B cell (primary cell): ENCODE measurements around the gene CMC1. TPM values are rescaled to one million over a fixed set of nuclear protein-coding genes. Genes with fewer than 3 reads are reported as not detected.

Experiments used
- ATAC-seq: fragments of 200-7000 bp; cut with Tn5 transposase; one replicate; pipeline ENCODE4 v1.10.0; 2021; ENCODE audit warnings: low read depth, mild to moderate bottlenecking, moderate number of reproducible peaks, moderate library complexity
- CTCF ChIA-PET: fragments of 350-600 bp; sonication (Branson Sonifier 250); formaldehyde crosslinking; loops from one replicate; lab custom pipeline; 2021; ENCODE audit warnings: antibody characterized with exemption, inconsistent platforms; lab: Charles Lee
- POLR2A ChIA-PET: fragments of 350-600 bp; sonication (Branson Sonifier 250); formaldehyde crosslinking; loops from one replicate; lab custom pipeline; 2021; ENCODE audit warnings: antibody characterized with exemption; lab: Charles Lee
- DNase-seq: peaks from one replicate; pipeline ENCODE4 v3.0.0; 2013
- H2AFZ ChIP-seq: 2 replicates; pipeline ENCODE4 v1.6.1; 2012; ENCODE audit warnings: mild to moderate bottlenecking, low read depth, low read length; ENCODE audit not compliant: insufficient read depth, poor library complexity, severe bottlenecking
- H3K27ac ChIP-seq, 2 donors: 1 replicate in 1 of 2; 2 replicates in 1 of 2; pipeline ENCODE4 v1.5.1; 2012 to 2013; ENCODE audit warnings: low read length in 2 of 2, mild to moderate bottlenecking in 2 of 2, moderate library complexity in 1 of 2
- H3K27me3 ChIP-seq, 4 experiments: fragments of 200-600 bp in 1 of 4; sonication (generic) in 1 of 4; replicated peaks in 1 of 4; 1 replicate in 2 of 4; 2 replicates in 2 of 4; pipeline versions ENCODE4 v1.6.1 to v1.7.0; 2013 to 2016; ENCODE audit warnings: low read length in 3 of 4, mild to moderate bottlenecking in 2 of 4, mixed read lengths in 1 of 4, moderate library complexity in 1 of 4; ENCODE audit not compliant: insufficient read depth in 4 of 4, control insufficient read depth in 3 of 4; ENCODE audit errors: control extremely low read depth in 1 of 4
- H3K36me3 ChIP-seq, 2 experiments: replicated peaks in 1 of 2; 1 replicate in 1 of 2; 2 replicates in 1 of 2; pipeline versions ENCODE4 v1.6.1 to v1.7.1; 2013; ENCODE audit warnings: low read length in 1 of 2; ENCODE audit not compliant: insufficient read depth in 2 of 2, control insufficient read depth in 1 of 2; ENCODE audit errors: control extremely low read depth in 1 of 2, extremely low read depth in 1 of 2
- H3K4me1 ChIP-seq, 2 donors: fragments of 200-600 bp in 1 of 2; sonication (generic) in 1 of 2; 1 replicate in 1 of 2; 2 replicates in 1 of 2; pipeline versions ENCODE4 v1.5.1 to v1.6.1; 2013 to 2017; ENCODE audit warnings: low read length in 2 of 2; ENCODE audit not compliant: control insufficient read depth in 2 of 2, insufficient read depth in 2 of 2
- H3K4me2 ChIP-seq: replicated peaks from 2 replicates; pipeline ENCODE3; 2012; ENCODE audit warnings: mild to moderate bottlenecking, low read depth, low read length; ENCODE audit not compliant: poor library complexity, severe bottlenecking
- H3K4me3 ChIP-seq, 5 experiments: fragments of 200-600 bp in 1 of 5; sonication (generic) in 1 of 5; 1 replicate in 3 of 5; 2 replicates in 2 of 5; pipeline versions ENCODE4 v1.5.1 to v1.7.0; 2011 to 2016; ENCODE audit warnings: low read length in 4 of 5, mild to moderate bottlenecking in 4 of 5, low read depth in 2 of 5, control low read depth in 1 of 5, moderate library complexity in 1 of 5; ENCODE audit not compliant: insufficient read depth in 1 of 5; ENCODE audit errors: control extremely low read depth in 1 of 5, extremely low read depth in 1 of 5
- H3K79me2 ChIP-seq: fragments of 200-600 bp; sonication (generic); one replicate; pipeline ENCODE4 v1.6.0; 2016; ENCODE audit warnings: low read length; ENCODE audit not compliant: control insufficient read depth, insufficient read depth
- H3K9ac ChIP-seq: fragments of 200-600 bp; sonication (generic); 2 replicates; pipeline ENCODE4 v1.6.1; 2017; ENCODE audit warnings: mild to moderate bottlenecking, low read length, moderate library complexity
- H3K9me3 ChIP-seq, 3 donors: one replicate each; pipeline versions ENCODE4 v1.6.1 to v1.7.1; 2013; ENCODE audit warnings: low read length in 2 of 3; ENCODE audit not compliant: control insufficient read depth in 2 of 3, insufficient read depth in 1 of 3; ENCODE audit errors: control extremely low read depth in 1 of 3
- H4K20me1 ChIP-seq: 2 replicates; pipeline ENCODE4 v1.6.0; 2012; ENCODE audit warnings: mild to moderate bottlenecking, low read length; ENCODE audit not compliant: insufficient read depth, control insufficient read depth, poor library complexity, severe bottlenecking
- H3K27ac Mint-ChIP-seq: one replicate; pipeline ENCODE4 v1.8.0; 2021; ENCODE audit warnings: mixed read lengths
- H3K27me3 Mint-ChIP-seq: one replicate; pipeline ENCODE4 v1.8.0; 2021; ENCODE audit warnings: mixed read lengths
- H3K4me1 Mint-ChIP-seq: one replicate; pipeline ENCODE4 v1.8.0; 2021; ENCODE audit warnings: mixed read lengths
- H3K4me3 Mint-ChIP-seq: one replicate; pipeline ENCODE4 v1.8.0; 2021; ENCODE audit warnings: mixed read lengths
- H3K9me3 Mint-ChIP-seq: one replicate; pipeline ENCODE4 v1.8.0; 2022; ENCODE audit warnings: mixed read lengths; ENCODE audit not compliant: insufficient read depth
- EZH2 ChIP-seq: IDR thresholded peaks from 2 replicates; pipeline ENCODE4 v1.6.1; 2012; ENCODE audit warnings: borderline replicate concordance, low read depth, mild to moderate bottlenecking, moderate library complexity, low read length; ENCODE audit not compliant: insufficient read depth, poor library complexity, severe bottlenecking
- WGBS: methylation state at CpG from one replicate; pipeline ENCODE4 v1.1.5; 2013; ENCODE audit warnings: missing lambda C conversion rate; ENCODE audit not compliant: insufficient coverage; 5-methylcytosine and 5-hydroxymethylcytosine counted together
- intact Hi-C: fragments of 100-400 bp; cut with micrococcal nuclease; formaldehyde crosslinking; loops from one replicate; pipeline ENCODE4 v1.10.0; 2022
- polyA plus RNA-seq: library from polyadenylated mRNA; depleted of rRNA; stranded (reverse); fragments of >200 nt; gene quantifications from 2 replicates; pipeline ENCODE4 v1.2.3, GENCODE V29; 2012
- total RNA-seq, 2 donors: library from RNA; stranded (reverse); fragments of 120-200 nt in 1 of 2; gene quantifications; 1 replicate in 1 of 2; 2 replicates in 1 of 2; pipeline versions ENCODE4 v1.2.3 to v1.2.4, GENCODE V29; 2013 to 2022
- TF ChIP-seq, protein P1 (sequence below): fragments of 200-600 bp; IDR thresholded peaks from one replicate; pipeline ENCODE4 v1.8.0; 2022; ENCODE audit warnings: antibody characterized with exemption, mild to moderate bottlenecking

The CMC1 gene
- total and polyA plus RNA-seq, 2 donors (not counting 1 experiment from before 2014, with no cell fraction given), result 6.7 to 14.5 TPM

DNA sequence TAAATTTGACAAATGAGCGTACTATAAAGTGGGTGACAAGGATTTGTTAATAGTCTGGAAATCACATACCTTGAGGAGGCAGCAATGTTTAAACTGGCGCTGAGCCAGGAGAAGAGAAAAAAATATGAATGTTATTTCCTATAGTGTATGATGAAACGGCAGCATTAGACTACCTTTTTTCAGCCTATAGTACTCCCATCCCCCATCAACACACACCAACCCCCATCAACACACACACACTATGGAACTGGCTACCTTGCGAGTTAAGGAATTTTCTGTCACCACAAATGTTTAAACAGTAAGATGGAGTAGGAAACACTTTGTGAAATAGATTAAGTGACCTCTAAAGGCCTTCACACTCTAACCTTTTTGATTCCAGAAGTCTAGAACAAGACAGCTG, 60.3 kb downstream of the CMC1 start:
- POLR2A ChIA-PET, result no interaction called here
- WGBS, result 100% methylated on average over 1 of the region's 4 CpGs
- ATAC-seq (no peak), DNase-seq (no peak)
- H3K27me3 ChIP-seq, result no peaks in the 10 kb centered on the region
- Mint-ChIP-seq H3K27ac (no peak overlapping the region), H3K4me1 (no peaks in the 10 kb centered on the region), H3K9me3 (no peaks in the 10 kb centered on the region), H3K27me3 (no peaks in the 10 kb centered on the region), H3K4me3 (no peak overlapping the region)
- peaks cover 0 to 1% of the 10 kb centered on the region in 2 experiments for H3K36me3 ChIP-seq
- no peak overlapping the region for H3K27ac ChIP-seq
- no peaks in the 10 kb centered on the region for H3K4me1 ChIP-seq
- no peak overlapping the region for H3K4me3 ChIP-seq
- intact Hi-C loops, result no loop called here
- no peak overlapping the region for H3K4me2 ChIP-seq
- H3K79me2 ChIP-seq, result no peaks in the 10 kb centered on the region
- H4K20me1 ChIP-seq, result no peaks in the 10 kb centered on the region
- no peak overlapping the region for H2AFZ ChIP-seq
- no peak overlapping the region for H3K9ac ChIP-seq
- CTCF ChIA-PET, result no interaction called here
- H3K9me3 ChIP-seq, result no peaks in the 10 kb centered on the region
- TF ChIP-seq, protein P1, sequence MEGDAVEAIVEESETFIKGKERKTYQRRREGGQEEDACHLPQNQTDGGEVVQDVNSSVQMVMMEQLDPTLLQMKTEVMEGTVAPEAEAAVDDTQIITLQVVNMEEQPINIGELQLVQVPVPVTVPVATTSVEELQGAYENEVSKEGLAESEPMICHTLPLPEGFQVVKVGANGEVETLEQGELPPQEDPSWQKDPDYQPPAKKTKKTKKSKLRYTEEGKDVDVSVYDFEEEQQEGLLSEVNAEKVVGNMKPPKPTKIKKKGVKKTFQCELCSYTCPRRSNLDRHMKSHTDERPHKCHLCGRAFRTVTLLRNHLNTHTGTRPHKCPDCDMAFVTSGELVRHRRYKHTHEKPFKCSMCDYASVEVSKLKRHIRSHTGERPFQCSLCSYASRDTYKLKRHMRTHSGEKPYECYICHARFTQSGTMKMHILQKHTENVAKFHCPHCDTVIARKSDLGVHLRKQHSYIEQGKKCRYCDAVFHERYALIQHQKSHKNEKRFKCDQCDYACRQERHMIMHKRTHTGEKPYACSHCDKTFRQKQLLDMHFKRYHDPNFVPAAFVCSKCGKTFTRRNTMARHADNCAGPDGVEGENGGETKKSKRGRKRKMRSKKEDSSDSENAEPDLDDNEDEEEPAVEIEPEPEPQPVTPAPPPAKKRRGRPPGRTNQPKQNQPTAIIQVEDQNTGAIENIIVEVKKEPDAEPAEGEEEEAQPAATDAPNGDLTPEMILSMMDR, result no peak
- no peak for TF ChIP-seq EZH2

- Histone ChIP-seq H4K20me1 (no peaks in the 10 kb centered on the region), H3K4me2 (no peak overlapping the region), H3K4me3 (no peak overlapping the region), H3K27ac (no peak overlapping the region), H3K9me3 (no peaks in the 10 kb centered on the region), H3K36me3 (no peaks in the 10 kb centered on the region), H2AFZ (no peak overlapping the region), H3K27me3 (no peaks in the 10 kb centered on the region), H3K9ac (no peak overlapping the region), H3K79me2 (no peaks in the 10 kb centered on the region), H3K4me1 (no peaks in the 10 kb centered on the region)
- H3K4me1 Mint-ChIP-seq, result no peaks in the 10 kb centered on the region
- POLR2A ChIA-PET, result no interaction called here
- H3K4me3 Mint-ChIP-seq, result no peak overlapping the region
- WGBS, result no CpG with 5 or more reads among the region's 3 CpGs
- TF ChIP-seq EZH2, result no peak
- intact Hi-C loops, result no loop called here
- CTCF ChIA-PET, result interaction anchor here (1.3 to 1.6 kb wide), 2 partner anchors 20 to 596 kb away, joined by 3 to 6 read pairs; no protein-coding TSS in a partner anchor
- no peaks in the 10 kb centered on the region for H3K9me3 Mint-ChIP-seq
- no peaks in the 10 kb centered on the region for H3K27me3 Mint-ChIP-seq
- DNase-seq, result no peak
- ATAC-seq, result no peak
- H3K27ac Mint-ChIP-seq, result no peak overlapping the region
These were observed 66.8 kb downstream of the CMC1 start for GRCh38 chr3:28308196-28308595.
